ENCODE data around the gene GJB4. TPM values are rescaled to one million over a fixed set of nuclear protein-coding genes. Genes with fewer than 3 reads are reported as not detected.

GJB4 gene
- total and polyA plus RNA-seq, 7 experiments from 2014 or later, result not detected

DNA sequence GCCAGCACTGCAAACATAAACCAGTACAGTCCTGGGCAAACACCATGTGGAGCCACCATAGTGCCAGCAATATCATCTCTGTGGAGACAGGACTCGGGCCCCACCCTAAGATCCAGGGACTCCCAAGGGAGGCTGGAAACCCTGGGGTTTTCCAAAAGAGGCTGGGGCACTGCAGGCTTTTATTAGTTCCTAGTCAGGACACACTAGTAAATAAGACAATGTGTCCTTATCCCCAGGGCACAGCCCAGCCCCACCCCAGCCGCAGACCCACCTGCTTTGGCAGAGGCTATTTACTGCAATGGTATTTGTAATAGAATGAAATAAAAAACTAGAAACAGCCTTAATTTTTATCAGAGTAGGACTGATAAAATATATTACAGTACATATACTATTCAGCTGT is 21.0 kb downstream of the GJB4 start:
- Mint-ChIP-seq H3K4me3 (peak overlapping the region in 4 of 10 donors; percentile 26 to 62 (median 42)), H3K4me1 (peaks cover 0 to 4% (median 0%) of the 10 kb centered on the region in 7 donors), H3K27ac (no peak overlapping the region), H3K27me3 (peaks cover 49 to 65% (median 54%) of the 10 kb centered on the region in 5 donors), H3K9me3 (no peaks in the 10 kb centered on the region), H3K36me3 (no peaks in the 10 kb centered on the region)
- Histone ChIP-seq H3K4me1 (ENCODE audit: control insufficient read depth in 2 of 2, insufficient read depth in 2 of 2, low read length in 2 of 2) (no peaks in the 10 kb centered on the region), H3K27me3 (ENCODE audit: control insufficient read depth in 2 of 2, insufficient read depth in 2 of 2, low read length in 2 of 2) (no peaks in the 10 kb centered on the region), H3K36me3 (ENCODE audit: control insufficient read depth in 2 of 3, insufficient read depth in 3 of 3, low read length in 3 of 3) (no peaks in the 10 kb centered on the region), H3K9me3 (ENCODE audit: control insufficient read depth in 2 of 3, low read length in 3 of 3) (no peaks in the 10 kb centered on the region), H3K4me3 (ENCODE audit: low read length) (no peak overlapping the region), H3K27ac (ENCODE audit: low read depth, low read length) (no peak overlapping the region)
- ChIA-PET POLR2A (no interaction called here), CTCF (no interaction called here)
- DNase-seq (no peak), ATAC-seq (no peak)
- intact Hi-C loops (cut with micrococcal nuclease), result no loop called here

DNA sequence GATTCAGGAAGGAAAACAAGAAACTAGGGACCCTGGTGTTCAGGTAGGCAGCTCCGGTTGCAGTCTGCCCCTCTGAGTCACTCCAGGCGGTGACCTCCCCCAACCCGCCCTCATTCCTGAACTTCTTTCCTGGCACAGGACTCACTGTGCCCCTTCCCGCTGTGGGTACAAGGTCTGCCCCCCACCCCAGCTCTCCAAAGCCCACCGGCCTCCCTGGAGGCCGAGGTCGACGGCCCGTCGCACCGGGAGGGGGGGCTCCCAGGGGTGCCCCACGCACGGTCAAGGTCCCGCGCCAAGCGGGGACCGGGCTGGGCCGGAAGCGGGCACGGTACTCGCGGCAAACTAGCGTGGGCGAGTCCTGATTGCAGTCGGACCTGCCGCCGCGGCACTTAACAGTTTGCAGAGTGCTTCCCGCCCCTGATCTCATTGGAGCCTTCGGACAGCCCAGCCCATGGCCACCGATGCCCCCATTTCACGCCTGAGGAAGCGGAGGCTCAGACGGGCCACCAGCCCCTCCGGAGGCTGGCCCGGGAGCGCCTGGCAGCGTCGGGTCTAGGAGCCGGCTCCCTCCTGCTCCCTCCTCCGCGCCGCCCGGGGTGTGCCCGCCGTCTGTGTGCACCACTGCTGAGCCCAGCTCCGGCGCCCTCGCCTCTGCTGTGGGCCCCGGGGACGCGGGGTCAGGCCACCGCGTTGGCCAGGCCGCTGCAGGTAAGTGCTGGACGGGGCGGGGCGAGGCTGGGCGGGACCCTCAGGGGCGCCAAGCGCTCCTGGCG is 21.7 kb downstream of the GJB4 start, which contains the start of gene GJB3:
TSS of gene GJB3 (plus strand) at position 144 of the 773 bp plus-strand sequence. CDS start 3,549 bp downstream, outside the sequence.
- ATAC-seq, result no peak
- Mint-ChIP-seq H3K4me1 (peaks cover 0 to 6% (median 0%) of the 10 kb centered on the region in 7 donors), H3K9me3 (no peaks in the 10 kb centered on the region)

DNA sequence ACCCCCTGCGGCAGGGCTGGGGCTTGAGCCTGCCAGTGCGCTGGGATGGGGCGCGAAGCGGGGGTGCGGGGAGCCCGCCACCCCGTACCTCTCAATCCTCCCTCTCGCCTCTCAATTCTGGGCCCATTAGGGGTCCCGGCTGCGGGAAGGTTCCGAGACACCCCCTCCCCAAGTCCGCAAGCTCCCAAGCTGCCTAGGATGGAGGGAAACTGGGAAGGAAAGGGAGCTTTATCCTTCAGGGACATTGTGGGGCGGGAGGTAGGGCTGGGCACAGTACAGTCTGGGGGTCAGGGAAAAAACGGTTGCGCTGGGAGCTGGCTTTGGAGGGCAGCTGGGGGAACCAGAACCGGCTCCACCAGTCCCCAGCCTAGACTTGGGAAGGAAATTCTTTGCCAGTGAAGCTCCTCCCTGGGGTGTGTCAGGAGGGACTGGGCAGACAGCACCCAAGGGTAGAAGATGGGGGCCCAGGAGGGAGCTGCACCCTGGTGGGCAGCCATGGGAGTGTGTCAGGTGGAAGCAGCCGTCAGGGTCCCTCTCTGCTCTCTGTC is 22.4 kb downstream of the GJB4 start:
- peaks cover 54 to 75% (median 61%) of the 10 kb centered on the region in 5 donors for H3K27me3 Mint-ChIP-seq

More for the DNA sequence above, 21.7 kb downstream of the GJB4 start, which contains the start of gene GJB3:
- Mint-ChIP-seq H3K27me3 (peaks cover 49 to 68% (median 55%) of the 10 kb centered on the region in 5 donors), H3K4me3 (peak within 1 kb of the TSS in 7 of 10 donors; percentile 21 to 66 (median 51)), H3K36me3 (no peaks in the 10 kb centered on the region), H3K27ac (no peak within 1 kb of the TSS)
- ChIA-PET CTCF (no interaction called here), POLR2A (no interaction called here)
- peak in 1 of 9 donors; percentile 29 for DNase-seq
- no peaks in the 10 kb centered on the region for H3K27me3 ChIP-seq (ENCODE audit: control insufficient read depth in 2 of 2, insufficient read depth in 2 of 2, low read length in 2 of 2)
- H3K4me3 ChIP-seq (ENCODE audit: low read length), result peak within 1 kb of the TSS; percentile 6
- no peaks in the 10 kb centered on the region for H3K9me3 ChIP-seq (ENCODE audit: control insufficient read depth in 2 of 3, low read length in 3 of 3)
- intact Hi-C loops (cut with micrococcal nuclease), result no loop called here
- H3K4me1 ChIP-seq (ENCODE audit: control insufficient read depth in 2 of 2, insufficient read depth in 2 of 2, low read length in 2 of 2), result no peaks in the 10 kb centered on the region
- H3K27ac ChIP-seq (ENCODE audit: low read depth, low read length), result no peak within 1 kb of the TSS
- H3K36me3 ChIP-seq (ENCODE audit: control insufficient read depth in 2 of 3, insufficient read depth in 3 of 3, low read length in 3 of 3), result no peaks in the 10 kb centered on the region

DNA sequence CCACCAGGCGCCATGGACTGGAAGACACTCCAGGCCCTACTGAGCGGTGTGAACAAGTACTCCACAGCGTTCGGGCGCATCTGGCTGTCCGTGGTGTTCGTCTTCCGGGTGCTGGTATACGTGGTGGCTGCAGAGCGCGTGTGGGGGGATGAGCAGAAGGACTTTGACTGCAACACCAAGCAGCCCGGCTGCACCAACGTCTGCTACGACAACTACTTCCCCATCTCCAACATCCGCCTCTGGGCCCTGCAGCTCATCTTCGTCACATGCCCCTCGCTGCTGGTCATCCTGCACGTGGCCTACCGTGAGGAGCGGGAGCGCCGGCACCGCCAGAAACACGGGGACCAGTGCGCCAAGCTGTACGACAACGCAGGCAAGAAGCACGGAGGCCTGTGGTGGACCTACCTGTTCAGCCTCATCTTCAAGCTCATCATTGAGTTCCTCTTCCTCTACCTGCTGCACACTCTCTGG is 25.2 kb downstream of the GJB4 start:
- no peaks in the 10 kb centered on the region for H3K36me3 Mint-ChIP-seq
- H3K9me3 ChIP-seq (ENCODE audit: control insufficient read depth in 2 of 3, low read length in 3 of 3), result no peaks in the 10 kb centered on the region
- no peak for ATAC-seq
- no peaks in the 10 kb centered on the region for H3K4me1 ChIP-seq (ENCODE audit: control insufficient read depth in 2 of 2, insufficient read depth in 2 of 2, low read length in 2 of 2)
- H3K4me1 Mint-ChIP-seq, result peaks cover 0 to 11% (median 0%) of the 10 kb centered on the region in 7 donors
- no peak for DNase-seq
- H3K27me3 ChIP-seq (ENCODE audit: control insufficient read depth in 2 of 2, insufficient read depth in 2 of 2, low read length in 2 of 2), result no peaks in the 10 kb centered on the region
- no peaks in the 10 kb centered on the region for H3K36me3 ChIP-seq (ENCODE audit: control insufficient read depth in 2 of 3, insufficient read depth in 3 of 3, low read length in 3 of 3)
- H3K4me3 ChIP-seq (ENCODE audit: low read length), result no peak overlapping the region
- H3K27ac ChIP-seq (ENCODE audit: low read depth, low read length), result no peak overlapping the region
- H3K27me3 Mint-ChIP-seq, result peaks cover 33 to 57% (median 41%) of the 10 kb centered on the region in 5 donors
- ChIA-PET CTCF (interaction anchor here (0.6 kb wide), 1 partner anchor 963 kb away, joined by 3 read pairs; no protein-coding TSS in a partner anchor), POLR2A (no interaction called here)
- H3K9me3 Mint-ChIP-seq, result no peaks in the 10 kb centered on the region
- H3K27ac Mint-ChIP-seq, result no peak overlapping the region
- intact Hi-C loops (cut with micrococcal nuclease), result loop anchor here in 1 of 2 donors (5.0 kb wide), 1 partner anchor 203 kb away; the partner anchor contains the start of gene TMEM35B
- peak overlapping the region in 1 of 10 donors; percentile 11 for H3K4me3 Mint-ChIP-seq

More for the DNA sequence above, 22.4 kb downstream of the GJB4 start:
- Mint-ChIP-seq H3K4me1 (peaks cover 0 to 11% (median 0%) of the 10 kb centered on the region in 7 donors), H3K36me3 (no peaks in the 10 kb centered on the region), H3K4me3 (peak overlapping the region in 6 of 10 donors; percentile 5 to 39 (median 26)), H3K27ac (no peak overlapping the region), H3K9me3 (no peaks in the 10 kb centered on the region)
- no peak overlapping the region for H3K27ac ChIP-seq (ENCODE audit: low read depth, low read length)
- no peak for ATAC-seq
- ChIA-PET CTCF (interaction anchor here (0.7 kb wide), 1 partner anchor 1751 kb away, joined by 3 read pairs; no protein-coding TSS in a partner anchor), POLR2A (no interaction called here)
- H3K27me3 ChIP-seq (ENCODE audit: control insufficient read depth in 2 of 2, insufficient read depth in 2 of 2, low read length in 2 of 2), result no peaks in the 10 kb centered on the region
- no peak for DNase-seq
- H3K4me3 ChIP-seq (ENCODE audit: low read length), result no peak overlapping the region
- no peaks in the 10 kb centered on the region for H3K36me3 ChIP-seq (ENCODE audit: control insufficient read depth in 2 of 3, insufficient read depth in 3 of 3, low read length in 3 of 3)
- H3K4me1 ChIP-seq (ENCODE audit: control insufficient read depth in 2 of 2, insufficient read depth in 2 of 2, low read length in 2 of 2), result no peaks in the 10 kb centered on the region
- no peaks in the 10 kb centered on the region for H3K9me3 ChIP-seq (ENCODE audit: control insufficient read depth in 2 of 3, low read length in 3 of 3)
- intact Hi-C loops (cut with micrococcal nuclease), result no loop called here

DNA sequence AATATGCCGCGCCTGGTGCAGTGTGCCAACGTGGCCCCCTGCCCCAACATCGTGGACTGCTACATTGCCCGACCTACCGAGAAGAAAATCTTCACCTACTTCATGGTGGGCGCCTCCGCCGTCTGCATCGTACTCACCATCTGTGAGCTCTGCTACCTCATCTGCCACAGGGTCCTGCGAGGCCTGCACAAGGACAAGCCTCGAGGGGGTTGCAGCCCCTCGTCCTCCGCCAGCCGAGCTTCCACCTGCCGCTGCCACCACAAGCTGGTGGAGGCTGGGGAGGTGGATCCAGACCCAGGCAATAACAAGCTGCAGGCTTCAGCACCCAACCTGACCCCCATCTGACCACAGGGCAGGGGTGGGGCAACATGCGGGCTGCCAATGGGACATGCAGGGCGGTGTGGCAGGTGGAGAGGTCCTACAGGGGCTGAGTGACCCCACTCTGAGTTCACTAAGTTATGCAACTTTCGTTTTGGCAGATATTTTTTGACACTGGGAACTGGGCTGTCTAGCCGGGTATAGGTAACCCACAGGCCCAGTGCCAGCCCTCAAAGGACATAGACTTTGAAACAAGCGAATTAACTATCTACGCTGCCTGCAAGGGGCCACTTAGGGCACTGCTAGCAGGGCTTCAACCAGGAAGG is 25.8 kb downstream of the GJB4 start:
- Mint-ChIP-seq H3K36me3 (no peaks in the 10 kb centered on the region), H3K4me1 (peaks cover 0 to 11% (median 0%) of the 10 kb centered on the region in 7 donors), H3K9me3 (peaks cover 0 to under 1% (median 0%) of the 10 kb centered on the region in 11 donors), H3K27ac (no peak overlapping the region), H3K27me3 (peaks cover 27 to 59% (median 37%) of the 10 kb centered on the region in 5 donors), H3K4me3 (peak overlapping the region in 1 of 10 donors; percentile 11)
- ATAC-seq (no peak), DNase-seq (no peak)
- Histone ChIP-seq H3K36me3 (ENCODE audit: control insufficient read depth in 2 of 3, insufficient read depth in 3 of 3, low read length in 3 of 3) (no peaks in the 10 kb centered on the region), H3K4me3 (ENCODE audit: low read length) (no peak overlapping the region), H3K27ac (ENCODE audit: low read depth, low read length) (no peak overlapping the region), H3K4me1 (ENCODE audit: control insufficient read depth in 2 of 2, insufficient read depth in 2 of 2, low read length in 2 of 2) (no peaks in the 10 kb centered on the region), H3K27me3 (ENCODE audit: control insufficient read depth in 2 of 2, insufficient read depth in 2 of 2, low read length in 2 of 2) (no peaks in the 10 kb centered on the region), H3K9me3 (ENCODE audit: control insufficient read depth in 2 of 3, low read length in 3 of 3) (no peaks in the 10 kb centered on the region)
- POLR2A ChIA-PET, result no interaction called here
- intact Hi-C loops (cut with micrococcal nuclease), result loop anchor here in 1 of 2 donors (5.0 kb wide), 1 partner anchor 202 kb away; the partner anchor contains the start of gene TMEM35B
- CTCF ChIA-PET, result interaction anchor here (0.6 kb wide), 1 partner anchor 962 kb away, joined by 3 read pairs; no protein-coding TSS in a partner anchor

DNA sequence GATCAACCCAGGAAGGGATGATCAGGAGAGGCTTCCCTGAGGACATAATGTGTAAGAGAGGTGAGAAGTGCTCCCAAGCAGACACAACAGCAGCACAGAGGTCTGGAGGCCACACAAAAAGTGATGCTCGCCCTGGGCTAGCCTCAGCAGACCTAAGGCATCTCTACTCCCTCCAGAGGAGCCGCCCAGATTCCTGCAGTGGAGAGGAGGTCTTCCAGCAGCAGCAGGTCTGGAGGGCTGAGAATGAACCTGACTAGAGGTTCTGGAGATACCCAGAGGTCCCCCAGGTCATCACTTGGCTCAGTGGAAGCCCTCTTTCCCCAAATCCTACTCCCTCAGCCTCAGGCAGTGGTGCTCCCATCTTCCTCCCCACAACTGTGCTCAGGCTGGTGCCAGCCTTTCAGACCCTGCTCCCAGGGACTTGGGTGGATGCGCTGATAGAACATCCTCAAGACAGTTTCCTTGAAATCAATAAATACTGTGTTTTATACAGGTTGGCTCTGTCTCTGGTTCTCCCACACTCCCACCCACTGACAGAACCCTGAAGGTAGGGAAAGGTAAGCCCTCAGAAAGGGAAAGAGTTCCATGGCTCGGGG is 26.4 kb downstream of the GJB4 start:
- H3K27ac Mint-ChIP-seq, result no peak overlapping the region
- peaks cover 22 to 53% (median 39%) of the 10 kb centered on the region in 5 donors for H3K27me3 Mint-ChIP-seq

More for the DNA sequence above, 26.4 kb downstream of the GJB4 start:
- H3K27me3 ChIP-seq (ENCODE audit: control insufficient read depth in 2 of 2, insufficient read depth in 2 of 2, low read length in 2 of 2), result no peaks in the 10 kb centered on the region
- H3K9me3 ChIP-seq (ENCODE audit: control insufficient read depth in 2 of 3, low read length in 3 of 3), result no peaks in the 10 kb centered on the region
- intact Hi-C loops (cut with micrococcal nuclease), result loop anchor here (1.0 to 5.0 kb wide), 3 partner anchors 66 to 201 kb away; partner anchors contain the start of gene TMEM35B (in 1 of the 2)
- H3K4me1 Mint-ChIP-seq, result peaks cover 0 to 14% (median 0%) of the 10 kb centered on the region in 7 donors
- no peaks in the 10 kb centered on the region for H3K36me3 Mint-ChIP-seq
- ChIA-PET CTCF (interaction anchor here (1.1 to 1.4 kb wide), 4 partner anchors 12 to 83 kb away, joined by 3 to 5 read pairs (median 4); no protein-coding TSS in a partner anchor), POLR2A (no interaction called here)
- ATAC-seq, result no peak
- H3K4me3 ChIP-seq (ENCODE audit: low read length), result no peak overlapping the region
- H3K27ac ChIP-seq (ENCODE audit: low read depth, low read length), result no peak overlapping the region
- no peak overlapping the region for H3K4me3 Mint-ChIP-seq
- no peak for DNase-seq
- no peaks in the 10 kb centered on the region for H3K4me1 ChIP-seq (ENCODE audit: control insufficient read depth in 2 of 2, insufficient read depth in 2 of 2, low read length in 2 of 2)
- peaks cover 0 to 2% (median 0%) of the 10 kb centered on the region in 11 donors for H3K9me3 Mint-ChIP-seq
- H3K36me3 ChIP-seq (ENCODE audit: control insufficient read depth in 2 of 3, insufficient read depth in 3 of 3, low read length in 3 of 3), result no peaks in the 10 kb centered on the region
